Fibroblast of gingiva (primary cell): ENCODE measurements around the gene CD244.
"Not testable (repeated sequence)": the region's sequence is repeated elsewhere in the genome, so short reads cannot be mapped to it uniquely, and the experiment has no call there.

Experiments used
- DNase-seq: peaks from one replicate; pipeline ENCODE4 v3.0.0-alpha.2; 2011; ENCODE audit warnings: low read depth

Gene CD244

GRCh38 chr1:160879056-160879455 is 16.4 kb upstream of the CD244 start:
- no peak for DNase-seq

GRCh38 chr1:160877221-160877620 is 14.5 kb upstream of the CD244 start:
- DNase-seq = no peak

GRCh38 chr1:160876311-160876710 is 13.6 kb upstream of the CD244 start:
- DNase-seq = no peak

GRCh38 chr1:160875591-160875990 is 12.9 kb upstream of the CD244 start:
- not testable (repeated sequence) for DNase-seq

- DNase-seq = no peak
These were observed 12.2 kb upstream of the CD244 start for GRCh38 chr1:160874935-160875334.

GRCh38 chr1:160868141-160868540 is 5.5 kb upstream of the CD244 start:
- no peak for DNase-seq

GRCh38 chr1:160867651-160868050 is 5.0 kb upstream of the CD244 start:
- not testable (repeated sequence) for DNase-seq

- no peak for DNase-seq
These were observed 4.1 kb upstream of the CD244 start for GRCh38 chr1:160866695-160867260.

- no peak for DNase-seq
These were observed 3.5 kb upstream of the CD244 start for GRCh38 chr1:160866001-160866694.

- no peak for DNase-seq
These were observed 2.6 kb upstream of the CD244 start for GRCh38 chr1:160865337-160865736.

- no peak for DNase-seq
These were observed 1.5 kb upstream of the CD244 start for GRCh38 chr1:160864173-160864572.

- DNase-seq = no peak
These were observed 1.1 kb upstream of the CD244 start for GRCh38 chr1:160863774-160864131.

- no peak for DNase-seq
These were observed 530 bp upstream of the CD244 start for GRCh38 chr1:160863061-160863773.

GRCh38 chr1:160860840-160861505 is 1.7 kb downstream of the CD244 start:
- DNase-seq = no peak

- DNase-seq = no peak
These were observed 3.5 kb downstream of the CD244 start for GRCh38 chr1:160859166-160859565.

- DNase-seq = no peak
These were observed 4.2 kb downstream of the CD244 start for GRCh38 chr1:160858507-160858906.

GRCh38 chr1:160858097-160858496 is 4.6 kb downstream of the CD244 start:
- no peak for DNase-seq

- DNase-seq = no peak
These were observed 7.3 kb downstream of the CD244 start for GRCh38 chr1:160855181-160855981.

- no peak for DNase-seq
These were observed 8.9 kb downstream of the CD244 start for GRCh38 chr1:160853754-160854153.

- DNase-seq = no peak
These were observed 9.7 kb downstream of the CD244 start for GRCh38 chr1:160853014-160853413.

GRCh38 chr1:160850993-160851392 is 11.7 kb downstream of the CD244 start:
- DNase-seq = no peak

- DNase-seq = no peak
These were observed 12.1 kb downstream of the CD244 start for GRCh38 chr1:160850541-160850940.
